ENCODE data around the gene PLCH2. TPM values are rescaled to one million over a fixed set of nuclear protein-coding genes. Genes with fewer than 3 reads are reported as not detected.
A peak's percentile ranks its signal among the peaks of the same experiment; 100 is the strongest.

PLCH2 gene
- total and polyA plus RNA-seq, 3 experiments from 2014 or later = 2.5 to 2.8 (median 2.5) TPM

DNA sequence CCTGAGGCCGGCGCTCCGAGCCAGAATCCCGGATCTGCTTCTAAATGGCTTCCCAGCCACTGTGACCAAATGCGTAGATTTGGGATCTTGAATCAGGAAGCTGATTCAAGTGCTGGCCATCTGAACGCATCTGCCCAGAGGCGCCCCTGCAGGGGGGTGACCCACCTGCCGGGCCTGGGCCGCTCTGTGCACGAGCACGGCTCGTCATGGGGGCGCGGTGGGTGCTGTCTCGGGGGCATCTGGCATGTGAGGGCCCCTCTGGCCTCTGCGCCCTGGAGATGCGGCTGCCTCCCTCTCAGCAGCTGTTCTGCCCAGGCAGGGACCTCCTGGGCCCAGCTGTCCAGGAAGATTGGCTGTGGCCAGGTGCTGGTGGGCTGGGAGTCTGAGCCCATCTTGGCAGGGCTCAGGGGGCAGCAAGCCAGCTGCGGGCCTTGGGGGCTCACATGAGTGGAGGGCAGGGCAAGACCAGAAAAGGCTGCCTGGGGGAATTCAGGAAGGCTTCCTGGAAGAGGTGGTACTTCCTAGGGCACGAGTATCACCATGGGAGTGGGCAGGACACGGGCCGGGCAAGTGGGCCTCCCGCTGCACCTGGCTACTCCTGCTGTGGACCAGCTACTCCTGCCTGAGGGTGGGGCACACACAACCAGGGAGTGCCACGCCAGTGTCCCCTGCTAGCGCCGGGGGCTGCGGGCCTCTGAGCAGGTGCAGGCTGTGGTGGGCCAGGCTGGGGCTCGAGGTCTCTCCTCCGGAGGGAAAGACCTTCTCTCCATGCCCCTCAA, 25.1 kb downstream of the PLCH2 start:
- H3K27ac Mint-ChIP-seq = no peak overlapping the region

GRCh38 chr1:2501820-2502119, 25.7 kb downstream of the PLCH2 start:
- POLR2A ChIA-PET = interaction anchor here (0.8 to 1.0 kb wide), 2 partner anchors 24 to 45 kb away, joined by 3 to 7 read pairs; partner anchors contain the start of gene PANK4
- Mint-ChIP-seq H3K27me3 (no peaks in the 10 kb centered on the region), H3K4me1 (peaks cover 13 to 34% (median 18%) of the 10 kb centered on the region in 3 donors), H3K36me3 (no peaks in the 10 kb centered on the region), H3K27ac (no peak overlapping the region), H3K9me3 (no peaks in the 10 kb centered on the region), H3K4me3 (no peak overlapping the region)
- Histone ChIP-seq H3K9me3 (ENCODE audit: low read length) (no peaks in the 10 kb centered on the region), H3K36me3 (ENCODE audit: insufficient read depth, low read length) (no peaks in the 10 kb centered on the region), H3K27me3 (ENCODE audit: insufficient read depth, low read length, poor library complexity, severe bottlenecking) (no peaks in the 10 kb centered on the region), H3K4me3 (ENCODE audit: low read length) (no peak overlapping the region), H3K27ac (ENCODE audit: low read depth, low read length) (no peak overlapping the region), H3K4me1 (ENCODE audit: insufficient read depth, low read length) (peaks cover 17% of the 10 kb centered on the region)
- CTCF ChIA-PET = interaction anchor here (1.4 to 2.0 kb wide), 2 partner anchors 11 to 22 kb away, joined by 3 to 6 read pairs; no protein-coding TSS in a partner anchor
- no peak for DNase-seq

More for the DNA sequence above, 25.1 kb downstream of the PLCH2 start:
- Mint-ChIP-seq H3K36me3 (no peaks in the 10 kb centered on the region), H3K4me3 (peak overlapping the region in 1 of 7 donors; percentile 54), H3K27me3 (no peaks in the 10 kb centered on the region), H3K9me3 (no peaks in the 10 kb centered on the region), H3K4me1 (peaks cover 15 to 38% (median 22%) of the 10 kb centered on the region in 3 donors)
- H3K27ac ChIP-seq (ENCODE audit: low read depth, low read length) = no peak overlapping the region
- H3K4me1 ChIP-seq (ENCODE audit: insufficient read depth, low read length) = peaks cover 17% of the 10 kb centered on the region
- ChIA-PET CTCF (interaction anchor here (1.4 to 2.0 kb wide), 2 partner anchors 10 to 23 kb away, joined by 3 to 6 read pairs; no protein-coding TSS in a partner anchor), POLR2A (interaction anchor here (0.8 to 1.0 kb wide), 2 partner anchors 25 to 46 kb away, joined by 3 to 7 read pairs; partner anchors contain the start of gene PANK4)
- DNase-seq = no peak
- no peaks in the 10 kb centered on the region for H3K9me3 ChIP-seq (ENCODE audit: low read length)
- H3K36me3 ChIP-seq (ENCODE audit: insufficient read depth, low read length) = no peaks in the 10 kb centered on the region
- H3K4me3 ChIP-seq (ENCODE audit: low read length) = no peak overlapping the region
- no peaks in the 10 kb centered on the region for H3K27me3 ChIP-seq (ENCODE audit: insufficient read depth, low read length, poor library complexity, severe bottlenecking)

GRCh38 chr1:2502210-2502609, 26.1 kb downstream of the PLCH2 start:
- peaks cover 17% of the 10 kb centered on the region for H3K4me1 ChIP-seq (ENCODE audit: insufficient read depth, low read length)
- H3K9me3 ChIP-seq (ENCODE audit: low read length) = no peaks in the 10 kb centered on the region
- H3K9me3 Mint-ChIP-seq = no peaks in the 10 kb centered on the region
- peaks cover 0 to 2% (median 0%) of the 10 kb centered on the region in 3 donors for H3K36me3 Mint-ChIP-seq
- H3K4me3 Mint-ChIP-seq = no peak overlapping the region
- H3K27me3 Mint-ChIP-seq = no peaks in the 10 kb centered on the region
- no peak overlapping the region for H3K27ac ChIP-seq (ENCODE audit: low read depth, low read length)
- no peaks in the 10 kb centered on the region for H3K36me3 ChIP-seq (ENCODE audit: insufficient read depth, low read length)
- DNase-seq = no peak
- POLR2A ChIA-PET = no interaction called here
- peaks cover 13 to 33% (median 13%) of the 10 kb centered on the region in 3 donors for H3K4me1 Mint-ChIP-seq
- no peak overlapping the region for H3K27ac Mint-ChIP-seq
- CTCF ChIA-PET = interaction anchor here (1.4 to 2.0 kb wide), 2 partner anchors 11 to 22 kb away, joined by 3 to 6 read pairs; no protein-coding TSS in a partner anchor
- H3K4me3 ChIP-seq (ENCODE audit: low read length) = no peak overlapping the region
- no peaks in the 10 kb centered on the region for H3K27me3 ChIP-seq (ENCODE audit: insufficient read depth, low read length, poor library complexity, severe bottlenecking)

DNA sequence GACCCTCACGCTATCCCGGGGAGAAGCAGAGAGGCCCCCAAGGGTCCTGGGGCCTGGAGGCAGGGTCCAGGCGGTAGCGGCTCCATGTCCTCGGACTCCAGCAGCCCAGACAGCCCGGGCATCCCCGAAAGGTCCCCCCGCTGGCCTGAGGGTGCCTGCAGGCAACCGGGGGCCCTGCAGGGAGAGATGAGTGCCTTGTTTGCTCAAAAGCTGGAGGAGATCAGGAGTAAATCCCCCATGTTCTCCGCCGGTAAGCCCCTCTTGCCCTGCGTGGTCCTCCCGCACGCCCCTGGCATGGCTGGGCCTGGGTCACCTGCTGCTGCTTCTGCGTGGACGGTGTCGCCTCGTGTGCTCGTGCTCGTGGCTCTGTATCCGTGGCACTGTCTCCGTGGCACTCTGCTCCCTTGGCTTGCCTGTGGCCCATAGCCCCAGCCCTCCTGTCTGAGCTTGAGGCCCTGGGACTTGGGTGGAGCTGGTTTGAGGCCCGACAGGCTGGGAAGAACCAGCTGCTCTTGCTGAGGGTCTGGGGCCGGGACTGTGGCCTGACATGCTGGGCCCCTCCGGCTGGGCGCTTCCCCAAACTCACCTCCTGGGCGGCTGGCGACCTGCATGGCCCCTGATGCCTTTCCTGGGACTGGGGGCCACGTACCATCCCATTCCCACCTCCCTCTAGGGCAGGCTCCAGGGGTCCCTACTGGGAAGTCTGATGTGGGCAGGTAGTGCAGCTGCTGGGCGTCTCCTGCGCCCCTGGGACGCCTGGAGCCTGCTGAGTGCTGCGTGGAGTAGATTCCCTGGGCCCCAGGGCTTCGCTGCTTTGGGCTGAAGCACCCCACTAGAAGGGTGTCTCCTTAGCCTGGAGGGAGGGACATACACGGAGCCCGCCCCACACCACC, 26.8 kb downstream of the PLCH2 start:
- peaks cover 0 to 4% (median 0%) of the 10 kb centered on the region in 3 donors for H3K36me3 Mint-ChIP-seq
- CTCF ChIA-PET = interaction anchor here (1.5 kb wide), 1 partner anchor 21 kb away, joined by 4 read pairs; no protein-coding TSS in a partner anchor
- POLR2A ChIA-PET = interaction anchor here (0.6 kb wide), 1 partner anchor 14 kb away, joined by 3 read pairs; no protein-coding TSS in a partner anchor

DNA sequence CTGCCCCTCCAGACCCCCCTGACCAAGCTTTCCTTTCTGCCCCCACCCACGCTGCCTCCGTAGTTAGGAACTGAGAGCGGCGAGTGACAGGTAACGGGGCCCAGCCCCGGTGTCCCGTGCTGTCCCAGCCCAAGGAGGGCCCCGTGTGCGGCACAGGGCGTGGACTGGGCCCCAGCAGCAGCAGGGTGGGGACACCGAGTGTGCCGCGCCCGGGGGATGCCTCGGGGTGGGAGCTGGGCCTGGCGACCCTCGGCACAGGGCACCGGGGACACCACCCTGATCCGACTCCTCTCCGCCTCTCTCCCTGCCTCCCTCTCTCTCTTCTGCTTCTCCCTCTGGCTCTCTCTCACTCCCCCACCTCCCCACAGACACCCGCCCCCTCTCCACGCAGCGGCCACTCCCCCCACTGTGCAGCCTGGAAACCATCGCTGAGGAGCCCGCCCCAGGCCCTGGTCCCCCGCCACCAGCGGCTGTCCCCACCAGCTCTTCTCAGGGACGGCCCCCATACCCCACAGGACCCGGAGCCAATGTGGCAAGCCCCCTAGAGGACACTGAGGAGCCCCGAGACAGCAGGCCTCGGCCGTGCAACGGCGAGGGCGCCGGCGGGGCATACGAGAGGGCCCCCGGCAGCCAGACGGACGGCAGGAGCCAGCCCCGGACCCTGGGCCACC, 27.6 kb downstream of the PLCH2 start:
- Histone ChIP-seq H3K9me3 (ENCODE audit: low read length) (no peaks in the 10 kb centered on the region), H3K27me3 (ENCODE audit: insufficient read depth, low read length, poor library complexity, severe bottlenecking) (no peaks in the 10 kb centered on the region), H3K36me3 (ENCODE audit: insufficient read depth, low read length) (no peaks in the 10 kb centered on the region), H3K4me3 (ENCODE audit: low read length) (no peak overlapping the region), H3K27ac (ENCODE audit: low read depth, low read length) (no peak overlapping the region), H3K4me1 (ENCODE audit: insufficient read depth, low read length) (peaks cover 17% of the 10 kb centered on the region)
- ChIA-PET POLR2A (interaction anchor here (0.6 kb wide), 1 partner anchor 14 kb away, joined by 3 read pairs; no protein-coding TSS in a partner anchor), CTCF (interaction anchor here (1.5 kb wide), 1 partner anchor 20 kb away, joined by 4 read pairs; no protein-coding TSS in a partner anchor)
- Mint-ChIP-seq H3K27ac (peak overlapping the region in 1 of 8 donors; percentile 70), H3K4me3 (no peak overlapping the region), H3K36me3 (peaks cover 0 to 11% (median 0%) of the 10 kb centered on the region in 3 donors), H3K9me3 (no peaks in the 10 kb centered on the region), H3K27me3 (no peaks in the 10 kb centered on the region), H3K4me1 (peaks cover 13 to 31% (median 13%) of the 10 kb centered on the region in 3 donors)
- DNase-seq = no peak

More for the DNA sequence above, 26.8 kb downstream of the PLCH2 start:
- H3K36me3 ChIP-seq (ENCODE audit: insufficient read depth, low read length) = no peaks in the 10 kb centered on the region
- no peaks in the 10 kb centered on the region for H3K9me3 ChIP-seq (ENCODE audit: low read length)
- Mint-ChIP-seq H3K4me1 (peaks cover 13 to 31% (median 13%) of the 10 kb centered on the region in 3 donors), H3K27ac (no peak overlapping the region), H3K27me3 (no peaks in the 10 kb centered on the region), H3K9me3 (no peaks in the 10 kb centered on the region), H3K4me3 (no peak overlapping the region)
- DNase-seq = no peak
- no peaks in the 10 kb centered on the region for H3K27me3 ChIP-seq (ENCODE audit: insufficient read depth, low read length, poor library complexity, severe bottlenecking)
- no peak overlapping the region for H3K4me3 ChIP-seq (ENCODE audit: low read length)
- no peak overlapping the region for H3K27ac ChIP-seq (ENCODE audit: low read depth, low read length)
- peaks cover 17% of the 10 kb centered on the region for H3K4me1 ChIP-seq (ENCODE audit: insufficient read depth, low read length)

GRCh38 chr1:2504225-2504948, 28.3 kb downstream of the PLCH2 start:
- ChIA-PET CTCF (no interaction called here), POLR2A (no interaction called here)
- no peaks in the 10 kb centered on the region for H3K9me3 ChIP-seq (ENCODE audit: low read length)
- H3K27ac Mint-ChIP-seq = no peak overlapping the region
- peaks cover 0 to 18% (median 0%) of the 10 kb centered on the region in 3 donors for H3K36me3 Mint-ChIP-seq
- no peak overlapping the region for H3K4me3 Mint-ChIP-seq
- no peaks in the 10 kb centered on the region for H3K27me3 Mint-ChIP-seq
- DNase-seq = no peak
- H3K27me3 ChIP-seq (ENCODE audit: insufficient read depth, low read length, poor library complexity, severe bottlenecking) = no peaks in the 10 kb centered on the region
- H3K27ac ChIP-seq (ENCODE audit: low read depth, low read length) = no peak overlapping the region
- H3K4me1 Mint-ChIP-seq = peaks cover 11 to 26% (median 12%) of the 10 kb centered on the region in 3 donors
- no peaks in the 10 kb centered on the region for H3K9me3 Mint-ChIP-seq
- no peak overlapping the region for H3K4me3 ChIP-seq (ENCODE audit: low read length)
- peaks cover 12% of the 10 kb centered on the region for H3K4me1 ChIP-seq (ENCODE audit: insufficient read depth, low read length)
- H3K36me3 ChIP-seq (ENCODE audit: insufficient read depth, low read length) = peaks cover 3% of the 10 kb centered on the region

- no peak for DNase-seq
- POLR2A ChIA-PET = no interaction called here
- Mint-ChIP-seq H3K27ac (no peak overlapping the region), H3K9me3 (no peaks in the 10 kb centered on the region), H3K4me3 (no peak overlapping the region), H3K4me1 (peaks cover 6 to 21% (median 7%) of the 10 kb centered on the region in 3 donors), H3K27me3 (no peaks in the 10 kb centered on the region), H3K36me3 (peaks cover 0 to 24% (median 0%) of the 10 kb centered on the region in 3 donors)
- peaks cover 6% of the 10 kb centered on the region for H3K4me1 ChIP-seq (ENCODE audit: insufficient read depth, low read length)
- H3K36me3 ChIP-seq (ENCODE audit: insufficient read depth, low read length) = peaks cover 6% of the 10 kb centered on the region
- H3K27ac ChIP-seq (ENCODE audit: low read depth, low read length) = no peak overlapping the region
- no peaks in the 10 kb centered on the region for H3K9me3 ChIP-seq (ENCODE audit: low read length)
- no peaks in the 10 kb centered on the region for H3K27me3 ChIP-seq (ENCODE audit: insufficient read depth, low read length, poor library complexity, severe bottlenecking)
- no peak overlapping the region for H3K4me3 ChIP-seq (ENCODE audit: low read length)
- CTCF ChIA-PET = no interaction called here
Measured at GRCh38 chr1:2504949-2505272, 28.8 kb downstream of the PLCH2 start.
